ENCODE data around the gene ITGAX.

The ITGAX gene

DNA sequence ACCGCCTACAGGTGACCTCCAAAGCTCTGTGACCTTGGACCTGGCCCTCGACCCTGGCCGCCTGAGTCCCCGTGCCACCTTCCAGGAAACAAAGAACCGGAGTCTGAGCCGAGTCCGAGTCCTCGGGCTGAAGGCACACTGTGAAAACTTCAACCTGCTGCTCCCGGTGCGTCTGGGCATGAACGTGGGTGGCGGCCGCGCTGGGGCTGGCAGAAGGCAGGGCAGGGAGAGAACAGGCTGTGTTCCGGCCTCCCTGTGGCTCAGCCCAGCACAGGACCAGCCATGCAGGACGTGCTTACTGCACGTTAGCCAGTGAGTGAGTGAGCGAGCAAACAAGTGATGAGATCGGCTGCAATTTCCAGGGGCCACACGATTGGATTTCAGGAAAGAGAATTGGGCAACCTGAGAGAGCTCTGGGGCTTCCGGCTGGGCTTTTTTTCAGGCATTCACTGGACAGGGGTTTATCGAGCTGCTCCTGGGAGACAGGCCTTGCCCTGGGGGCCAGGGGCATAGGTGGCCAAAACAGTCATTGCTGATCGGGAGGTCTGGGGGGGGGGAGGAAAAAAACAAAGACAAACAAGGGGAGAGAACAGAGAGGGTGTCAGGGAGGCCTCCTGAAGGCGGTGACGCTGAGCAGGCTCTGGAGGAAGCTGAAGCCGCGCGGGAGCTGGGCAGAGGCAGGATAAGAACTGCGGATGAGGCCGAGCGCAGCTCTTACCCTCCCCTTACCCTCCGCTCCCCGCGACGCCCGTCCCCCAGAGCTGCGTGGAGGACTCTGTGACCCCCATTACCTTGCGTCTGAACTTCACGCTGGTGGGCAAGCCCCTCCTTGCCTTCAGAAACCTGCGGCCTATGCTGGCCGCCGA lies 16.9 kb downstream of the ITGAX start:
- TF ChIP-seq, protein P1, sequence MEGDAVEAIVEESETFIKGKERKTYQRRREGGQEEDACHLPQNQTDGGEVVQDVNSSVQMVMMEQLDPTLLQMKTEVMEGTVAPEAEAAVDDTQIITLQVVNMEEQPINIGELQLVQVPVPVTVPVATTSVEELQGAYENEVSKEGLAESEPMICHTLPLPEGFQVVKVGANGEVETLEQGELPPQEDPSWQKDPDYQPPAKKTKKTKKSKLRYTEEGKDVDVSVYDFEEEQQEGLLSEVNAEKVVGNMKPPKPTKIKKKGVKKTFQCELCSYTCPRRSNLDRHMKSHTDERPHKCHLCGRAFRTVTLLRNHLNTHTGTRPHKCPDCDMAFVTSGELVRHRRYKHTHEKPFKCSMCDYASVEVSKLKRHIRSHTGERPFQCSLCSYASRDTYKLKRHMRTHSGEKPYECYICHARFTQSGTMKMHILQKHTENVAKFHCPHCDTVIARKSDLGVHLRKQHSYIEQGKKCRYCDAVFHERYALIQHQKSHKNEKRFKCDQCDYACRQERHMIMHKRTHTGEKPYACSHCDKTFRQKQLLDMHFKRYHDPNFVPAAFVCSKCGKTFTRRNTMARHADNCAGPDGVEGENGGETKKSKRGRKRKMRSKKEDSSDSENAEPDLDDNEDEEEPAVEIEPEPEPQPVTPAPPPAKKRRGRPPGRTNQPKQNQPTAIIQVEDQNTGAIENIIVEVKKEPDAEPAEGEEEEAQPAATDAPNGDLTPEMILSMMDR (IDR thresholded peaks at IDR 0.05; ENCODE audit: extremely low read depth, insufficient read depth, missing control alignments) = no peak
- DNase-seq (ENCODE audit: low spot score) = no peak
- in situ Hi-C loops (cut with MboI; ENCODE audit: low pct_unique_long_range_greater_than_20kb, low sequenced_read_pairs, unreplicated experiment) = no loop called here

DNA sequence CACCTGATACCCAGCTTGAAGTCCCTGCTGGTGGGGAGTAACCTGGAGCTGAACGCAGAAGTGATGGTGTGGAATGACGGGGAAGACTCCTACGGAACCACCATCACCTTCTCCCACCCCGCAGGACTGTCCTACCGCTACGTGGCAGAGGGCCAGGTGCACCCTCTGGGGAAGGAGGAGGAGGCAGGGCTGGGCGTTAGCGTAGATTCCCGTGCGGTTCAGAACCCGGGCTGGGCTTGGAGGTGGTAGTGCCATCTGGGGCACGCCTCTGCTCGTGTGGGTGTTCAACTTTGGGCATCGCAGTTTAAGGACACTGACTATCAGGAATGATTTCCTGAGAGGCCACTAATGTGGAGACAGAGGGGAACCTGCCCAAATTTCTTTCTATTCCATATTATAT lies 18.3 kb downstream of the ITGAX start:
- no peak for DNase-seq (ENCODE audit: low spot score)
- in situ Hi-C loops (cut with MboI; ENCODE audit: low pct_unique_long_range_greater_than_20kb, low sequenced_read_pairs, unreplicated experiment) = no loop called here

DNA sequence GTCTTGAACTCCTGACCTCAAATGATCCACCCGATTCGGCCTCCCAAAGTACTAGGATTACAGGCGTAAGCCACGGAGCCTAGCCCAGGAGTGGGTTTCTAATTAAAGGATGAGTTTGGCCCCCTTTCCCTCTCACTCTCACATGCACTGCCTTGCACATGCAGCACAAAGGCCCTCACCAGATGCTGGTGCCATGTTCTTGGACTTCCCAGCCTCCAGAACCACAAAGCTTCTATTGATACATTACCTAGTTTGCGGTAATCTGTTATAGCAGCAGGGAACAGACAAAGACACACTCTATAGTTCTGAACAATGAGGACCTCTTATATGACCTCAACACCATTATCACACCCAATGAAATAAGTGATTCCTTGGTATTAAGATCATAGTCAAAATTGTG lies 20.3 kb downstream of the ITGAX start:
- in situ Hi-C loops (cut with MboI; ENCODE audit: low pct_unique_long_range_greater_than_20kb, low sequenced_read_pairs, unreplicated experiment) = no loop called here
- DNase-seq (ENCODE audit: low spot score) = no peak
- TF ChIP-seq, protein P1 (IDR thresholded peaks at IDR 0.05; ENCODE audit: extremely low read depth, insufficient read depth, missing control alignments) = no peak

More for the DNA sequence above, 18.3 kb downstream of the ITGAX start:
- TF ChIP-seq, protein P1 (IDR thresholded peaks at IDR 0.05; ENCODE audit: extremely low read depth, insufficient read depth, missing control alignments) = no peak

DNA sequence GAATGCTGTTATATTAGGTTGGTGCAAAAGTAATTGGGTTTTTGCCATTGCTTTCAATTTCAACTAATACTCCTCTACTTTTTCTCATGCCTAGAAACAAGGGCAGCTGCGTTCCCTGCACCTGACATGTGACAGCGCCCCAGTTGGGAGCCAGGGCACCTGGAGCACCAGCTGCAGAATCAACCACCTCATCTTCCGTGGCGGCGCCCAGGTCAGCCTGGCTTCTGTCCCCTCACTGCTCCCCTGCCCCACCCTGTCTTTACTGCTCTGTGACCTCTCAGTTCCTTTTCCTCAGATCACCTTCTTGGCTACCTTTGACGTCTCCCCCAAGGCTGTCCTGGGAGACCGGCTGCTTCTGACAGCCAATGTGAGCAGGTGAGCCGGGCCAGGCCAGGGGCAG lies 21.7 kb downstream of the ITGAX start:
- TF ChIP-seq, protein P1 (IDR thresholded peaks at IDR 0.05; ENCODE audit: extremely low read depth, insufficient read depth, missing control alignments) = no peak
- DNase-seq (ENCODE audit: low spot score) = no peak
- in situ Hi-C loops (cut with MboI; ENCODE audit: low pct_unique_long_range_greater_than_20kb, low sequenced_read_pairs, unreplicated experiment) = no loop called here

DNA sequence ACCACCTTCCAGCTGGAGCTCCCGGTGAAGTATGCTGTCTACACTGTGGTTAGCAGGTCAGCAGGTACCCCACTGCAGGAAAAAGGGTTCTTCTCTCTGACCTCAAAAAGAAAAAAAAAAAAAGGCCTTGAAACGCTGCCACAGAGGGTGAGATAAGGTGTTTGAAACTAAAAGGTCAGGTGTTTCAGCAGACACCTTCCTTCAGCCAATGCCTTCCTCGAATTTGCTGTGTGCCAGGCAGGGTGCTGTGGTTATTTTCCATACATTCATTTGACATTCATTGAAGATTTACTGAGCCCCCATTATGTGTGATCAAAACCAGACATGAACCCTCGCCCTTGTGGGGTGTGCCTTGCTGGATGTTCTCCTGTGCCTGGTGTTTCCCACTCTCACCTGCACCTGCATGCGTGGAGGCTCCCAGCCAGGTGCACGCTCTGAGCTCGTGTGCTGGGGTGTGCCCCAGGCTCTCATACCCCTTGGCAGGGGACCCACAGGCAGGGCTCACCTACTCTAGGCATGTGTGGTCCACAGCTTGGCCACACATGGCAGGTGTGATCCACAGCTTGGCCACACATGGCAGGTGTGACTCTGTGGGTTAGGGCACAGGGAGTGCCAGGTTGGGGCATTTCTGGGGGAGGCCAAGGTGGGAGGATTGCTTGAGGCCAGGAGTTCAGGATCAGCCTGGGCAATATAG lies 22.4 kb downstream of the ITGAX start:
- no peak for DNase-seq (ENCODE audit: low spot score)
- TF ChIP-seq, protein P1 (IDR thresholded peaks at IDR 0.05; ENCODE audit: extremely low read depth, insufficient read depth, missing control alignments) = no peak
- in situ Hi-C loops (cut with MboI; ENCODE audit: low pct_unique_long_range_greater_than_20kb, low sequenced_read_pairs, unreplicated experiment) = no loop called here

DNA sequence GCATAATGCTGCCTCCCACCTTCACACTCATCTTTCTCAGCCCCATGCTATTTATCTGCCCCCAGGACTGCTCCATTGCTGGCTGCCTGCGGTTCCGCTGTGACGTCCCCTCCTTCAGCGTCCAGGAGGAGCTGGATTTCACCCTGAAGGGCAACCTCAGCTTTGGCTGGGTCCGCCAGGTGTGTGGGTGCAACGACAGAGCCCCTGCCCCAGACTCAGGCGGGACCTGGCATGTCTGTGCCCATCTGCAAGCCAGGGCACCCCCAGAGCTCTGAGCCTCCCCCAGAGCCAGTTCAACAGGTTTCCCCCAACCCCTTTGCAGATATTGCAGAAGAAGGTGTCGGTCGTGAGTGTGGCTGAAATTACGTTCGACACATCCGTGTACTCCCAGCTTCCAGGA lies 25.2 kb downstream of the ITGAX start:
- in situ Hi-C loops (cut with MboI; ENCODE audit: low pct_unique_long_range_greater_than_20kb, low sequenced_read_pairs, unreplicated experiment) = no loop called here
- TF ChIP-seq, protein P1 (IDR thresholded peaks at IDR 0.05; ENCODE audit: extremely low read depth, insufficient read depth, missing control alignments) = no peak
- no peak for DNase-seq (ENCODE audit: low spot score)

Measured in GM13977 (cell line).